CD8-positive, alpha-beta memory T cell (primary cell): Measurements from ENCODE around the gene FOXP4. TPM values are rescaled to one million over a fixed set of nuclear protein-coding genes. Genes with fewer than 3 reads are reported as not detected.

Source experiments
- CTCF ChIA-PET: fragments of 350-600 bp; sonication (Branson Sonifier 250); formaldehyde crosslinking; loops from one replicate; lab custom pipeline; 2021; ENCODE audit warnings: antibody characterized with exemption; lab: Charles Lee
- POLR2A ChIA-PET: fragments of 350-600 bp; sonication (Branson Sonifier 250); formaldehyde crosslinking; loops from one replicate; lab custom pipeline; 2021; ENCODE audit warnings: antibody characterized with exemption; lab: Charles Lee
- DNase-seq, 5 donors: peaks; one replicate each; pipeline versions ENCODE4 v3.0.0 to v3.0.0-alpha.2; 2020 to 2022; ENCODE audit warnings: mixed read lengths in 1 of 5
- H3K27ac ChIP-seq: one replicate; pipeline ENCODE4 v1.7.0; 2013; ENCODE audit warnings: low read depth, mild to moderate bottlenecking, low read length, moderate library complexity
- H3K27me3 ChIP-seq: 2 replicates; pipeline ENCODE4 v1.7.0; 2013; ENCODE audit warnings: low read length, mild to moderate bottlenecking; ENCODE audit not compliant: insufficient read depth, poor library complexity, severe bottlenecking
- H3K36me3 ChIP-seq: 2 replicates; pipeline ENCODE4 v1.7.0; 2013; ENCODE audit warnings: mild to moderate bottlenecking, low read length, moderate library complexity; ENCODE audit not compliant: insufficient read depth
- H3K4me1 ChIP-seq: 2 replicates; pipeline ENCODE4 v1.7.0; 2013; ENCODE audit warnings: mild to moderate bottlenecking, low read length, moderate library complexity; ENCODE audit not compliant: insufficient read depth
- H3K4me3 ChIP-seq: 2 replicates; pipeline ENCODE4 v1.7.0; 2013; ENCODE audit warnings: mild to moderate bottlenecking, low read length
- H3K9me3 ChIP-seq: 2 replicates; pipeline ENCODE4 v1.7.0; 2013; ENCODE audit warnings: mild to moderate bottlenecking, low read length
- H3K27ac Mint-ChIP-seq, 8 donors: one replicate each; pipeline ENCODE4 v1.8.0; 2020 to 2021; ENCODE audit warnings: mixed read lengths in 8 of 8, mild to moderate bottlenecking in 6 of 8, inconsistent platforms in 3 of 8, moderate library complexity in 3 of 8
- H3K27me3 Mint-ChIP-seq, 2 donors: one replicate each; pipeline ENCODE4 v1.8.0; 2020 to 2021; ENCODE audit warnings: mixed read lengths in 2 of 2, mild to moderate bottlenecking in 1 of 2, moderate library complexity in 1 of 2
- H3K36me3 Mint-ChIP-seq, 3 donors: one replicate each; pipeline ENCODE4 v1.8.0; 2020 to 2021; ENCODE audit warnings: mixed read lengths in 3 of 3, inconsistent platforms in 1 of 3, mild to moderate bottlenecking in 1 of 3
- H3K4me1 Mint-ChIP-seq, 3 donors: one replicate each; pipeline ENCODE4 v1.8.0; 2020 to 2021; ENCODE audit warnings: mixed read lengths in 3 of 3, inconsistent platforms in 1 of 3, mild to moderate bottlenecking in 1 of 3
- H3K4me3 Mint-ChIP-seq, 7 donors: one replicate each; pipeline ENCODE4 v1.8.0; 2020 to 2021; ENCODE audit warnings: mixed read lengths in 7 of 7, mild to moderate bottlenecking in 6 of 7, moderate library complexity in 4 of 7, inconsistent platforms in 2 of 7
- H3K9me3 Mint-ChIP-seq, 5 donors: one replicate each; pipeline ENCODE4 v1.8.0; 2020 to 2022; ENCODE audit warnings: mixed read lengths in 5 of 5, mild to moderate bottlenecking in 3 of 5, moderate library complexity in 2 of 5, inconsistent platforms in 1 of 5
- polyA plus RNA-seq: library from polyadenylated mRNA; unstranded; fragments of 300-500 nt; fragmentation: Illumina TruSeq; gene quantifications from one replicate; pipeline ENCODE4 v1.2.3, GENCODE V29; 2021
- total RNA-seq, 2 experiments: library from RNA; stranded (reverse); gene quantifications; one replicate each; pipeline ENCODE4 v1.2.3, GENCODE V29; 2021

Gene FOXP4
- total RNA-seq: 10 to 100 TPM; 22.2 to 22.3 TPM
- polyA plus RNA-seq: 1.6 TPM

- Mint-ChIP-seq H3K27ac (peak within 1 kb of the TSS; percentile 22 to 95 (median 87)), H3K4me3 (peak within 1 kb of the TSS; percentile 91 to 97 (median 95)), H3K9me3 (no peaks in the 10 kb centered on the region), H3K27me3 (peaks cover 5 to 10% of the 10 kb centered on the region in 2 donors), H3K36me3 (peaks cover 0 to 4% (median 0%) of the 10 kb centered on the region in 3 donors), H3K4me1 (peaks cover 21 to 33% (median 31%) of the 10 kb centered on the region in 3 donors)
- Histone ChIP-seq H3K27ac (peak within 1 kb of the TSS; percentile 38), H3K9me3 (no peaks in the 10 kb centered on the region), H3K4me3 (peak within 1 kb of the TSS; percentile 79), H3K36me3 (no peaks in the 10 kb centered on the region), H3K4me1 (peaks cover 42% of the 10 kb centered on the region), H3K27me3 (peaks cover 23% of the 10 kb centered on the region)
- CTCF ChIA-PET: no interaction called here
- DNase-seq: peak; percentile 72 to 87 (median 74)
- POLR2A ChIA-PET: no interaction called here
These were observed at the start of gene FOXP4 for GRCh38 chr6:41545703-41546474. TSS of gene FOXP4 (plus strand) at chr6:41546381. CDS start at chr6:41565761, 19,380 bp downstream.

GRCh38 chr6:41497573-41497972 lies 48.6 kb upstream of the FOXP4 start:
- ChIA-PET POLR2A (no interaction called here), CTCF (no interaction called here)
- peaks cover 0 to 3% (median 0%) of the 10 kb centered on the region in 3 donors for H3K4me1 Mint-ChIP-seq
- peaks cover 11% of the 10 kb centered on the region for H3K27me3 ChIP-seq
- H3K27ac ChIP-seq: no peak overlapping the region
- no peaks in the 10 kb centered on the region for H3K9me3 Mint-ChIP-seq
- no peaks in the 10 kb centered on the region for H3K4me1 ChIP-seq
- no peak for DNase-seq
- no peak overlapping the region for H3K4me3 ChIP-seq
- H3K4me3 Mint-ChIP-seq: no peak overlapping the region
- H3K36me3 ChIP-seq: no peaks in the 10 kb centered on the region
- no peaks in the 10 kb centered on the region for H3K9me3 ChIP-seq
- H3K27me3 Mint-ChIP-seq: peaks cover 15 to 40% of the 10 kb centered on the region in 2 donors
- no peak overlapping the region for H3K27ac Mint-ChIP-seq
- H3K36me3 Mint-ChIP-seq: no peaks in the 10 kb centered on the region

- ChIA-PET POLR2A (no interaction called here), CTCF (no interaction called here)
- peaks cover under 1 to 5% (median 3%) of the 10 kb centered on the region in 3 donors for H3K4me1 Mint-ChIP-seq
- DNase-seq: no peak
- no peak overlapping the region for H3K4me3 ChIP-seq
- no peaks in the 10 kb centered on the region for H3K36me3 Mint-ChIP-seq
- no peaks in the 10 kb centered on the region for H3K36me3 ChIP-seq
- no peaks in the 10 kb centered on the region for H3K9me3 ChIP-seq
- no peaks in the 10 kb centered on the region for H3K4me1 ChIP-seq
- peaks cover 14% of the 10 kb centered on the region for H3K27me3 ChIP-seq
- H3K27ac Mint-ChIP-seq: no peak overlapping the region
- H3K9me3 Mint-ChIP-seq: no peaks in the 10 kb centered on the region
- no peak overlapping the region for H3K4me3 Mint-ChIP-seq
- no peak overlapping the region for H3K27ac ChIP-seq
- peaks cover 18 to 41% of the 10 kb centered on the region in 2 donors for H3K27me3 Mint-ChIP-seq
These were observed 48.2 kb upstream of the FOXP4 start for GRCh38 chr6:41497994-41498393.

- Histone ChIP-seq H3K9me3 (no peaks in the 10 kb centered on the region), H3K27ac (no peak overlapping the region), H3K27me3 (peaks cover 11% of the 10 kb centered on the region), H3K36me3 (no peaks in the 10 kb centered on the region), H3K4me3 (no peak overlapping the region), H3K4me1 (no peaks in the 10 kb centered on the region)
- Mint-ChIP-seq H3K9me3 (no peaks in the 10 kb centered on the region), H3K27me3 (peaks cover 23 to 44% of the 10 kb centered on the region in 2 donors), H3K4me3 (no peak overlapping the region), H3K4me1 (peaks cover 7 to 9% (median 9%) of the 10 kb centered on the region in 3 donors), H3K36me3 (no peaks in the 10 kb centered on the region), H3K27ac (no peak overlapping the region)
- CTCF ChIA-PET: no interaction called here
- POLR2A ChIA-PET: no interaction called here
- no peak for DNase-seq
These were observed 47.1 kb upstream of the FOXP4 start for GRCh38 chr6:41498968-41499599.

- CTCF ChIA-PET: no interaction called here
- H3K36me3 Mint-ChIP-seq: no peaks in the 10 kb centered on the region
- H3K4me1 Mint-ChIP-seq: peaks cover 18 to 22% (median 19%) of the 10 kb centered on the region in 3 donors
These were observed 45.6 kb upstream of the FOXP4 start for GRCh38 chr6:41500561-41500960.

GRCh38 chr6:41502566-41502916 lies 43.6 kb upstream of the FOXP4 start:
- Histone ChIP-seq H3K4me3 (no peak overlapping the region), H3K36me3 (no peaks in the 10 kb centered on the region), H3K9me3 (no peaks in the 10 kb centered on the region), H3K27ac (no peak overlapping the region), H3K27me3 (peaks cover 19% of the 10 kb centered on the region), H3K4me1 (peaks cover 4% of the 10 kb centered on the region)
- Mint-ChIP-seq H3K4me1 (peaks cover 21 to 26% (median 22%) of the 10 kb centered on the region in 3 donors), H3K9me3 (no peaks in the 10 kb centered on the region), H3K4me3 (no peak overlapping the region), H3K27me3 (peaks cover 35 to 62% of the 10 kb centered on the region in 2 donors), H3K27ac (no peak overlapping the region), H3K36me3 (peaks cover 0 to 4% (median 0%) of the 10 kb centered on the region in 3 donors)
- no peak for DNase-seq
- CTCF ChIA-PET: no interaction called here
- POLR2A ChIA-PET: no interaction called here

More at GRCh38 chr6:41500561-41500960, 45.6 kb upstream of the FOXP4 start:
- no peak overlapping the region for H3K27ac Mint-ChIP-seq
- no peak overlapping the region for H3K27ac ChIP-seq
- peaks cover 12% of the 10 kb centered on the region for H3K27me3 ChIP-seq
- H3K4me1 ChIP-seq: peaks cover 4% of the 10 kb centered on the region
- POLR2A ChIA-PET: no interaction called here
- no peaks in the 10 kb centered on the region for H3K36me3 ChIP-seq
- H3K9me3 Mint-ChIP-seq: no peaks in the 10 kb centered on the region
- no peak overlapping the region for H3K4me3 ChIP-seq
- H3K4me3 Mint-ChIP-seq: no peak overlapping the region
- no peaks in the 10 kb centered on the region for H3K9me3 ChIP-seq
- no peak for DNase-seq
- peaks cover 29 to 52% of the 10 kb centered on the region in 2 donors for H3K27me3 Mint-ChIP-seq

GRCh38 chr6:41502917-41503671 lies 43.1 kb upstream of the FOXP4 start:
- DNase-seq: peak in 1 of 5 donors; percentile 40
- Histone ChIP-seq H3K4me1 (peaks cover 4% of the 10 kb centered on the region), H3K27me3 (peaks cover 19% of the 10 kb centered on the region), H3K4me3 (no peak overlapping the region), H3K36me3 (no peaks in the 10 kb centered on the region), H3K27ac (no peak overlapping the region), H3K9me3 (no peaks in the 10 kb centered on the region)
- peak overlapping the region in 1 of 8 donors; percentile 23 for H3K27ac Mint-ChIP-seq
- H3K36me3 Mint-ChIP-seq: peaks cover 0 to 4% (median 0%) of the 10 kb centered on the region in 3 donors
- POLR2A ChIA-PET: no interaction called here
- H3K4me3 Mint-ChIP-seq: peak overlapping the region in 1 of 7 donors; percentile 47
- CTCF ChIA-PET: no interaction called here
- H3K9me3 Mint-ChIP-seq: no peaks in the 10 kb centered on the region
- H3K4me1 Mint-ChIP-seq: peaks cover 21 to 26% (median 22%) of the 10 kb centered on the region in 3 donors
- peaks cover 40 to 65% of the 10 kb centered on the region in 2 donors for H3K27me3 Mint-ChIP-seq
